NCI-H2107 treated with DMSO at 0.1 percent for 48 hours (cell line): ENCODE results near the gene RECQL5.
A peak's percentile ranks its signal among the peaks of the same experiment; 100 is the strongest.

ENCODE experiments used
- DNase-seq: peaks from one replicate; lab custom pipeline; 2025; ENCODE audit not compliant: unreplicated experiment; lab: John Stamatoyannopoulos, UW

RECQL5 gene

DNA sequence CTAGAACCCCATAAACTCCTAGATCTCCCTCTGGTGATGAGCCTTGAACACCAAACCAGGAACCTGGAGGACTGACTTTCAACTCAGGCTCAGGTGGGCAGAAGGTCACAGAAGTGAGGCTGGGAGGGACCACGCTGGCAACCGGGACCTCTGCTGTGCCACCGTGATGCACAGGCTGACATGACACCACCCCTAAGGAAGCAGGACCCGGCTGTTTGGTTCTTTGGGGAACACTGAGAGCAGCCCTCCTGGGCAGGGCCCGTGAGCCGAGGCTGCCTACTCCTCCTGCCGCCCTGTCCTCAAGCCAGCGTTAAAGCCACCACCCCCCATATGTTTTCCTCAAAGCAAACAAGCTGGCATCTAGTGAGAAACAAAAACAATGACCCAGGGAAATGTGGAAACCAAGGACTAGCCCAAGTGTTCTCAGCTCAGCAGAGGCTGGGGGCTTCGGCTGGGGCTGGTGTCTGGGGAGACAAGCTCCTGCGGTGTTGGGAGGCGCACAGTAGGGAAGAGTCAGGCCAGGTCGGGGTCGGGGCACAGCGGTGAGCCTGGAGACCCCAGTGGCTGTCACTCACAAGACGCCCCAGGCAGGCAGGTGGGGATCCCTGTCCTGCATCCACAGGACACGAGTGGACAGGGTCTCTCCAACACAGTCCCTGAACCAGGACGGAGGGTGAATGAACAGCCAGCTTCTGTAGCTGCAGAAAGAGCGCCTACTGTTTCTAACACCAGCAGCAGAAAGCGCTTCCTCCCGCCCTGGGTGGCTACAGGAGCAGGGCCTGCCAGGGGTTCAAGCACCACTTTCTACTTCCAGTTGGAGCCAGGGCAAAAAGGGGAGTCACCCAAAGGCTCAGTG lies 32.0 kb downstream of the RECQL5 start:
- no peak for DNase-seq

DNA sequence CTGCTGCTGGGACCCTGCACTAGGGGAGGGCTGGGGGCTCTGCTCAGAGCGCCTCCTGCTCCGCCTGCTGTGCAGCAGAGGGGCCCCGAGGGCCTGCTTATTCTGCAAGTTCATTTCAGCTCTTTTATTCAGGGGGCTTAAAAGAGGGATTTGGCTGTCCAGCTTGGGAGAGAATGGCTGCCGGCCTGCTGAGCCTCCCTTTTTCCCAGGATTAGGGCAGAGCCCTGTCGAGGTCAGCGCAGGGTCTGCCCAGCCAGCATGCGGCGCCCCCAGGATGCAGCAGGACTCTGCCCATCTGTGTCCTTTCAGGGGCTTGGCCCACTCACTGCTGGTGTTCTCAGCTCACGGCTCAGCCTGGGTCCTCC lies 32.6 kb downstream of the RECQL5 start:
- no peak for DNase-seq

DNA sequence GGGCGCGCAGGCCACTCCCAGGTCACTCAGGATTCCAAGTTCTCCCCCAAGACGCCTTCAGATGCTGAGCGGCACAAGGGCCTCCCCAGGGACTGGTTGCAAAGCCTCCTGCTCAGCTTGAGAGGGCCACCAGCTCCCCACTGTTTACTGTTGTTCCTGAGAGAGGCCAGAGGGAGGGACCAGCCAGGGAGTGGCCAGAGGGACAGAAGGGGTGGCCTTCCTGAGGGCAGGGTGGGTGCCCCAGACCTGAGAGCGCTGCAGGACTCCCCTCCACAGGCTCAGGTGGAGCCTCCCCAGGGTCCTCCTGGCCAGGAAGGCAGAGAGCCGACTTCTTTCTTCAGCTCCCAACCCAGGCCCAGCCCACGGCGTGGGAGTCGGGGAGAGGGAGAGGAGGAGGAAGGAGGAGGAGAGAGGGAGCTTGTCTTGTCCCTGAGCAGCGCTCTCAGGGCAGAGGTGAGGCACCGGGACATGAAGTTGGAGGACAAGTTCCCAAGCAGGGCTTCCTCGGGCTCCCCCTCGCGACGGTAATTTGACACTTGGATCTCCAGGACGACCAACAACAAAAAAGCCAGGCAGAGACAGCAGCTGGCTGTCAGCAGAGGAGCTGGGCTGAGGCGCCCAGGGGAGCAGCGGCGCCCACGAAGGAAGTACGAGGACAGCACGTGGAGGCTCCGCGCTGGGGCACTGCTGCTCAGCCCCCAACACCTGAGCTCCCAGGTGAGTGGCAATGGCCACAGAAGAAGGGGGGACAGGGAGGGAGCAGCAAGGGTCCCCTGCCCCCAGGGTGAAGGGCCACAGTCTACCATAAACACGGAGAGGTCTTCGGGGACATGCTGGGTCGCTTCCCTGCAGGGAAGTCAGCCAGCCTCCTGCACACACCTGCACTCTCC lies 33.2 kb downstream of the RECQL5 start:
- peak; percentile 93 for DNase-seq

DNA sequence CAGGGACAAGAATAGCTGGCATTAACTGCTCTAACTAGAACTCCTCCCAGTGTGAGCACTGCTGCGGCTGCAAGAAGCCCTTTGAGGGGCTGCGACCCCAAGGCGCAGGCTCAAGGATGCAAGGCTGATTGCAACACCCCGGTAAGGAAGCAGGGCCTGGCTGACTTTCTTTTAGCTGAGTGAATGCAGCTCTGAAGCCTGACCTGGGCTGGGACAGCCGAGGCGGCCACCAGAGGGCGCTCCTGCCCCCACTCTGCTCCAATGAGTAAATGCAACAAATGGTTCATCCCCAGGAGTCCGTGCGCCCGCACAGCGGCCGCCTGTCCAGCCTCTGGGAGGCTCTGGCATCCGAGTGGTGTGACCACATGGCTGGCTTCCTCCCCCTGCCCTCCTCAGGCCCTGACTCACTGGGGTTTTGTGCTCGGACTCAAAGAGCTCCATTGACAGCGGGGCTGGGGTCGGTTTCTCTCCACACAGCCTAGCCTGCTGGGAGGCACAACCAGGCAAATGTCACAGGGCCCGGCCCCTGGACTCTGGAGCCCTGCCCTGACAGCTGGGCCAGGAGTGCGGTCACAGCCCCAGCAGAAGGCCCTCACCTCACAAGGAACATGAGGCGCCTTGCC lies 34.0 kb downstream of the RECQL5 start, which contains the start of gene SMIM5:
SMIM5 (plus strand) TSS at position 572 of the 623 bp plus-strand sequence. CDS start 6,768 bp downstream, outside the sequence.
- DNase-seq: no peak

DNA sequence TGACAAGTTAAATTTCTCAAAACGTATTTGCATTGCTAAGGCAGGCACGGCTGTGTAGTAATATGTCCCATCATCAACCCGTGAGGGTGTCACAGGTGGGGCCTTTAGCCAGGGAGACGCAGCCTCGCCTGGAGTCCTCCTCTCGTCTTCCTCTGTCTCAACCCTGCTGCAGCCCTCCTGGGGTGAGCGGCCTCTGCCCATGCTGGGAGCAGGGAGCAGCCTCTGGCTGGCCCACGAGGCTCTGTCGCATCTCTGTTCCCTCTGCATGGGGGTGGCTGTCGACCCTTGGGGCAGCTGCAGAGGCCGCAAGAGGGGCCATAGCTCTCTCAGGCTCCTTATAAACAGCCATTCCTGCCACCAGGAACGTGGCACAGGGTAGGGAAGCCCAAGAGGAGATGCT lies 34.5 kb downstream of the RECQL5 start:
- no peak for DNase-seq

DNA sequence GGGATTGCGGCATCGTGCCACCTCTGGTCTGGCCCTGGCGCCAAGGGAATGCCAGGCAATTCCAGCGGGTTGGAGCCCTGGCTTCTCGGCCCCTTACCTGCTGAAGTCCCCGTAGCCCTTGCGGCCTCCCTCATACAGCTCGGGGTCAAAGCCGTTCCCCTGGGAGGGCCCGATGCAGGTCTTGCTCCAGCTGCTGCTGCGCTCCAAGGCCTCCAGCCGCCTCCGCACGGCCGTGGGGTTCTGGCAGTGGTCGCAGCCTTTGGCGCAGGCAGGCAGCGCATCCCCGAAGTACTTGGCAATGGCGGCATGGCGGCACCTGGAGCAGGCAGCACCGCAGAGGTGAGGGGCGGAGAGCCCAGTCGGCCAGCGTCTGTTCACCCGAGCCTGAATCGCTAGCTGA lies 35.6 kb downstream of the RECQL5 start:
- DNase-seq: no peak

DNA sequence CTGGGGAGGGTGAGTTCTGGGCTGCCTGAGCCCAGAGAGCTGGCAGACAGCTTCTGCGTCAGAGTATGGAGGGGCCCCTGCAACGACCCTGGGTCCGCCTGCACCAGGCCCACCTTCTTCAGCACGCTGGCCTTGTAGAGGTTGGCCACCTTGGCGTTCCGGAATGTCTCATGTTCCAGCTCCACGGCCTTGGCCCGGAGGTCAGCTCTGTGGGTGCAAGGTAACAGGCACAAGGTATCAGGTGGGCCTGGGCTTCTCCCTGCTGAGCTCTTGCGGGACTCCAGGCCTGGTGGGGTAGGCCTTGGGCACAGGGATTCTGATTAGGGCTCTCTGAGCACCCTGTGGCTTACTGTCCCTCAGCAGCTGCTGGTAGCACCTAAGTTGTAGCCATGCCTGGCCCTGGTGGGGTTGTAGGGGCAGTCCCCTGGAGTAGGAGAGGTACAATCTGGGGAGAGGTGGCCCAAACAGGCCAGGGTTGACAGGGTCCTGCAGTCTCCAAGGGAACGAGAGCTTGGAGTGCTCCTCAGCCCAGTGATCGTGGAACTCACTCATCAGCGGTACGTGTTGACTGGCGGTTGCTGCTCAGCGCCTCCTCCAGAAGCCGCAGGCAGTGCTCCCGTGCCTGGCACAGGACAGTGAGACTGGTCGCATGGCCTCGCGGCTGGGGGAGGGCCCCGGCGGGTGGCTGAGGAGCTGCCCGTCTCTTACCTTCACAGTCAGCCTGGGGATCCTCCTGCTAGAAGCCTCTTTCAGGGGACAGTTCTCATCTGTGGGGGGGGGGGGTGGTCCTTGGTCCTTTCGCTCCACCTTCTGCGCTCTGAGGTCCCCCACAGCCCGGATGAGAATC lies 36.7 kb downstream of the RECQL5 start:
- DNase-seq: no peak

DNA sequence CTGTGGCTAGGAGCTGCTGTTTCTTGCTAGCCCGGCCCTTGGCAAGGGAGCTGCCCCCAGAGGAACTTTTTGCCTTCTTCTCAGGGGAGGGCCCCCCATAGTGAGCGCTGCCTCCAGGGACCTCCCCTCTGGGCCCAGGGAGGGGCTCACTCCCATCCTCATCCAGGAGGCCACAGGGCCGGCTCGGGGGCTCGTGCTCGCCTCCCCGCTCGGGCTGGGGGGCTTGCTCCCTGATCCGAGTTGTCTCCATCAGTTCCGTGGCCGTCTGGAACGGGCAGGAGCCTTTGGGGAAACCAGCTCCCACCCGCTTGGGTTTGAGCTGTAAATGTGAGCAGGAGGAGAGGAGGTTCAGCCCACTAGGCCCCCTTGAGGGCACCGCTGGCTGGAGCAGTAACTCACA lies 37.8 kb downstream of the RECQL5 start:
- DNase-seq: no peak

DNA sequence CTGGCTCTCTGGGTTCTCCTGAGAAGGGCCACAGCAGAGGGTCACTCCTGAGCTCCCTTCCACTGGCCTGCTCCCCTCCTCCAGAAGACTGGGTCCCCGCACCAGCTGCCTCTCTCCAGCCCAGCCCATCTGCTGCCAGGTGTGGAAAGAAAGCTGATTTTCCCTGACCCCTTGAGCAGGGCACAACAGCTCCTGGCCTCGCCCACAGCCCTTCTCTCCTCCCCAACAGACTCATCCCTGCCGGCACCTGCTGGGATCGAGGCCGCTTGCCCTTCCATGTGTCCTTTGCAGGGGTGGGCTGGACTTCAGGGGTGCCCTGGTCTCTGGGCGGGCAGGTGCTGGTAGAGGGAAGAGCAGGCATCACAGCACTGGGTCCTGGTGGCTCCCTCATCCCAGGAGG lies 38.5 kb downstream of the RECQL5 start:
- no peak for DNase-seq

DNA sequence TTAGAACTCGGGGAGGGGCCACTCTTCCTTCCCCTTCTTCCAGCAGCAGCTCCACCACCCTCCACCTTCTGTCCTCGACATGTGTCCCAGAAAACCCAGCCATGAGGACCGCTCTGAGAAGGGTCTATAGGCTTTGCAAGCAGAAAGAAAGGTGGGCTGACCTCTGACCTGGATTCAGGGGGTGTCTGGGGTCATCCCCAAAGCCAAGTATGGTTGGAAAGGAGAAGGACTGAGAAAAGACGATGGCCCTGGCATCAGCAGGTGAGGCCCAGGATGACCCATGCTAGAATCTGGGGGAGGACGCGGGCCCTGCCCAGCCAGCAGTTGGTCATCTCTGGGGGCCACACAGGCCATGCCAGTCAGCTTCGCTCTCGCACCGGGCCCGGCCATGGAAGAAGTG lies 39.9 kb downstream of the RECQL5 start:
- DNase-seq: no peak

DNA sequence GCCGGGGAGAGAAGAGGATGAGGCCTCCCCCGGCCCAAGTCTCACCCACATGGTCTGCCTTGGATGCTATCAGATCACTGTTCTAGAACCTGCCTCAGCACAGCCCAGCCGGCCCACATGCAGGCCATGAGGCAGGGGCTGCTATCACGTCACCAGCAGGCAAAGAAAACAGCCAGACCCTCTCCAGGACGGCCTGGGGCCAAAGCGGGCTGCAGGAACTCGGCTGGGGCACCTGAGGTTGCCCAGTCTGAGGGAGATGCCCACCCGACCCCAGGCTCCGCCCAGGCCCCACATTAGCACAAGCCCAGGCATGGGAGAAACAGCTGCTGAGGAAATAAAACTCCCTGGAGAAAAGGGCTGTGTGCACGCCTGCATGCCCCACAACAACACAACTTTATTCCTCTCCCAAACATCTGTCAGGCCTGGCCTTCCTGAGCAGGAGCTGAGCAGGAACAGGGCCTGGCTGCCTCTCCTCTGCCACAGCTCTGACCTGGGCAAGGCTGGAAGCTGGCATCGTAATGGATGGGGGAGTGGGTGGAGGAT lies 40.4 kb downstream of the RECQL5 start:
- DNase-seq: no peak

DNA sequence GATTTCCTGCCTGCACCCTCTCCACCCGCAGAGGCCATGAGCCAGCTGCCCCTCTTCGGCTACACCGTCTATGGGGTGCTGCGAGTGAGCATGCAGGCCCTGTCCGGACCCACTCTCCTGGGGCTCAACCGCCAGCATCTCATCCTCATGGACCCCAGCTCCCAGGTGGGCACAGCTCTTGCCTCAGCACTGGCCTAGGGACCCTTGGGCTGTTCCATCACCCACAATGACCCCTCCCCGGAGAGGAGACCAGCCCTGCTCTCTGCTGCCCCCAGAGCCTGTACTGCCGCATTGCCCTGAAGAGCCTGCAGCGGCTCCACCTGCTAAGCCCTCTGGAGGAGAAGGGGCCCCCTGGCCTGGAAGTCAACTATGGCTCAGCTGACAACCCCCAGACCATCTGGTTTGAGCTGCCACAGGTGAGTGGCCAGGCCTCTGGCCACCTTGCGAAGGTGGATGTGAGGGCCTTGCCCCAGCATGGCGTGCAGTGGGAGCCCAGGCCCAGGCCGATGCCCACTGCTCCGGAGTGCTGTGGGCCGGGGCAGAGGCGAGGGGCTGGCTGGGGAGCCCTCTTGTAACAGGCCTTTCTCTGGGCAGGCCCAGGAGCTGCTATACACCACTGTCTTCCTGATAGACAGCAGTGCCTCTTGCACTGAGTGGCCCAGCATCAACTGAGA lies 41.0 kb downstream of the RECQL5 start:
- DNase-seq: no peak

DNA sequence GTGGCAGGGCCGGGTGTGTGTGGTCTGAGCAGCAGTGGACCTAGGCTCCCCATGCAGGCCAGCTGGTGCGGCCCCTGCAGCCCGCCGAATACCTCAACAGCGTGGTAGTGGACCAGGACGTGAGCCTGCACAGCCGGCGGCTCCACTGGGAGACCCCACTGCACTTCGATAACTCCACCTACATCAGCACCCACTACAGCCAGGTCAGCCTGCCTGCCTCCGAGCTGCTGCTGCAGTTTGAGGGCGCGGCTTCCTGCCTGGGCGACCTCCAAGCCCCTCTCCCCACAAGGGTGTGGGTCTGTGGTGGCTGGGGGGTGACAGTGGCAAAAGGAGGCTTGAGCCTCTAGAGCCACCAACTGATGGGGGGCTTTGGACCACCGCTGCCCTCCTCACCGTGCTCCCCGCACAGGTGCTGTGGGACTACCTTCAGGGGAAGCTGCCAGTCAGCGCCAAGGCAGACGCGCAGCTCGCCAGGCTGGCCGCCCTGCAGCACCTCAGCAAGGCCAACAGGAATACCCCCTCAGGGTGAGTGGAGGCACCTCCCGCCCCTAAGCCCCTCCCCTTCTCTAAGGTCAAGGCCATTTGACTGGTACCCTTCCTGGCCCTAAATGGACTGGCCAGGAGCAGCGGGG lies 42.1 kb downstream of the RECQL5 start:
- DNase-seq: no peak

DNA sequence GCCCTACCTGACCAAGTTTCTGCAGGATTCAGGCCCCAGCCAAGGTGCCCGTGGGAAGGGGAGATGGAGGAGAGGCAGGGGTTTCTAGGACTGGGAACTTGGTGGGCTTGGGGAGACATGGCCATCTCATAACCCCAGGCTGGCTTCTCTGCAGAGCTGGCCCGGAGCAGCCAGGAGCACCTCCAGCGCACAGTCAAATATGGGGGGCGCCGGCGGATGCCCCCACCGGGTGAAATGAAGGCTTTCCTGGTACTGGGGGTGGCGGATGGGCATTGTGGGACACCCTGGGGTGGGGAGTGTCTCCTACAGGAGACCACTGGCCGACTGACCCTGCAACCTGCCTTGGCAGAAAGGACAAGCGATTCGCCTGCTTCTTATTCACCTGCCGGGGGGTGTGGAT lies 42.9 kb downstream of the RECQL5 start:
- DNase-seq: no peak

DNA sequence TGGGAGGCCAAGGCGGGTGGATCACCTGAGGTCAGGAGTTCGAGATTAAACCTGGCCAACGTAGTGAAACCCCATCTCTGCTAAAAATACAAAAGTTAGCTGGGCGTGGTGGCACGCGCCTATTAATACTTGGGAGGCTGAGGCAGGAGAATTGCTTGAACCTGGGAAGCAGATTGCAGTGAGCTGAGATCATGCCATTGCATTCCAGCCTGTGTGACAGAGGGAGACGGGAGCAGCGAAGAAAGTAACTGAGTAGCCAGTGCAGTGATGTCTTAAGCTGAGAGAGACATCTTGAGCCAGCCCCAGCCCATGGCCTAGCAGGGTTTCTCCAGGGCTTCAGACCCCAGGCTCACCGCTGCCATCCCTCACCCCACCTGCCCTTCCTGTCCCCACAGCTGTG lies 43.6 kb downstream of the RECQL5 start:
- DNase-seq: no peak

DNA sequence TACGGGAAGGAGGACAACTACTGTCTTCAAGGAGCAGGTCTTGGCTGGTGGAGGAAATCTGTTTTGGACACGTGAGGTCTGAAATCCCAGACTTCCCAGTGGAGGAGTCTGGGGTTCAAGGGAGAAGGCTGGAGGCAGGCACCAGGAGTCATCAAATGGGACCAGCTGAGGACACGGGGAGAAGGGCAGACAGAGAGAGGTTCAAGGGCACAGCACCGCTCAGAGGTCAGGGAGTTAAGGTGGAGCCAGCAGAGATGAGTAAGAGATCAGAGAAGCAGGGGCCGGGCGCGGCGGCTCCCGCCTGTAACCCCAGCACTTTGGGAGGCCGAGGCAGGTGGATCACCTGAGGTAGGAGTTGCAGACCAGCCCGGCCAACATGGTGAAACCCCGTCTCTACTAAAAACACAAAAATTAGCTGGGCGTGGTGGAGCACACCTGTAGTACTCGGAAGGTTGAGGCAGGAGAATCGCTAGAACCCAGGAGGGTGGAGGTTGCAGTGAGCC lies 44.1 kb downstream of the RECQL5 start:
- no peak for DNase-seq

DNA sequence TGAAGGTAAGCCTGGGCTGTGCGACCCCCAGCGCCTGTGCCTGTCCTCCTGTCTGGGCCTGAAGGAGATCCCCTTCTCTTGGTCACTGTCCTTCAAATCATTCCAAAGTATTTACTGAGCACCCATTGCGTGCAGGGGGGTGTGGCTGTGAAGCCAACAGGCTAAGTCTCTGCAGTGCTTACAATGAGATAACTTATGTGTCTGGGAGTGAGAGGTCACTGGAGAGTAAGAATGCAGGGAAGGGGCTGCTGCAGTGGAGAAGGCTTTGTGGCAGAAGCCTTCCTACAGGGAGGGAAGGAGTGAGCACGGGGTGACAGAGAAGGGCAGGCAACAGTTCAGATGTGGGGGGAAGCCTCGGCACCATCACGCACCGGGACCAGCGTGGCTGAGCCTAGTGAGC lies 44.9 kb downstream of the RECQL5 start:
- no peak for DNase-seq

DNA sequence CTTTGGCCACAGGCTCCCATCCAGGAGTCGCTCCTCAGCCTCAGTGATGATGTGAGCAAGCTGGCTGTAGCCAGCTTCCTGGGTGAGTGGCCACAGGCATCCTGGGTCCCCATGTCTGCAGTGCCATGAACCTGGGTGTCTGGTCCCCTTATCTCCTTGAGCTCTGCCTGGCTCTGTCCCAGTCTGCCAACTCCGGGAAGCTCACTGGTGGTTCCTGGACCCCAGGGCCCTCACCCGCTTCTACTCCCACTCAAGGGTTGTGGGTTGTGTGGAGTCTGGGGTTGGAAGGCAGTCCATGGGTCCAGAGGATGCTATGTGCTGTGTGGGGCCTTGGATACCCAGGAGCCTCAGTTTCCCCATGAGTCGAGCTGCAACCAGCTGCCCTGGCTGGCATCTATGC lies 45.5 kb downstream of the RECQL5 start:
- DNase-seq: no peak
